Suprapubic skin (tissue), 4 donors: Measurements from ENCODE around the gene OR52J3. TPM values are rescaled to one million over a fixed set of nuclear protein-coding genes. Genes with fewer than 3 reads are reported as not detected.

Source experiments
- DNase-seq, 2 donors: peaks; one replicate each; pipeline ENCODE4 v3.0.0-alpha.2; 2019; ENCODE audit warnings: low spot score in 2 of 2
- H3K27ac ChIP-seq: fragments of 200-600 bp; sonication (generic); one replicate; pipeline ENCODE4 v1.5.1; 2019
- H3K27me3 ChIP-seq: fragments of 200-600 bp; sonication (generic); one replicate; pipeline ENCODE4 v1.5.1; 2019
- H3K36me3 ChIP-seq: fragments of 200-600 bp; sonication (generic); one replicate; pipeline ENCODE4 v1.5.1; 2019
- H3K4me1 ChIP-seq: fragments of 200-600 bp; sonication (generic); one replicate; pipeline ENCODE4 v1.5.1; 2019
- H3K4me3 ChIP-seq: fragments of 200-600 bp; sonication (generic); one replicate; pipeline ENCODE4 v1.5.1; 2019; ENCODE audit warnings: mild to moderate bottlenecking
- H3K9me3 ChIP-seq: fragments of 200-600 bp; sonication (generic); one replicate; pipeline ENCODE4 v1.5.1; 2019
- CTCF ChIP-seq, 2 donors: fragments of 200-600 bp in 1 of 2; fragments of 450-650 bp in 1 of 2; sonication (generic) in 1 of 2; IDR thresholded peaks; one replicate each; pipeline ENCODE4 v1.5.1; 2016 to 2019; ENCODE audit warnings: antibody characterized with exemption in 2 of 2, mild to moderate bottlenecking in 1 of 2, moderate library complexity in 1 of 2
- EP300 ChIP-seq: sonication (generic); formaldehyde crosslinking; IDR thresholded peaks from one replicate; pipeline ENCODE4 v1.6.1; 2017; ENCODE audit warnings: antibody characterized with exemption
- POLR2A ChIP-seq, 2 donors: fragments of 450-650 bp; IDR thresholded peaks; one replicate each; pipeline ENCODE4 v1.6.1; 2017; ENCODE audit warnings: antibody characterized with exemption in 2 of 2, mild to moderate bottlenecking in 2 of 2, moderate library complexity in 2 of 2
- POLR2AphosphoS5 ChIP-seq, 3 donors: sonication (generic); formaldehyde crosslinking; IDR thresholded peaks; one replicate each; pipeline ENCODE4 v1.6.1; 2017; ENCODE audit warnings: antibody characterized with exemption in 3 of 3
- WGBS: methylation state at CpG from one replicate; pipeline ENCODE4 v1.1.5; 2018; 5-methylcytosine and 5-hydroxymethylcytosine counted together
- total RNA-seq, 4 donors: library from RNA; depleted of rRNA; stranded (reverse); fragments of >200 nt; gene quantifications; one replicate each; pipeline ENCODE4 v1.1.0, GENCODE V29; 2016

OR52J3 gene
- total RNA-seq, 4 donors from 2014 or later: not detected

DNA sequence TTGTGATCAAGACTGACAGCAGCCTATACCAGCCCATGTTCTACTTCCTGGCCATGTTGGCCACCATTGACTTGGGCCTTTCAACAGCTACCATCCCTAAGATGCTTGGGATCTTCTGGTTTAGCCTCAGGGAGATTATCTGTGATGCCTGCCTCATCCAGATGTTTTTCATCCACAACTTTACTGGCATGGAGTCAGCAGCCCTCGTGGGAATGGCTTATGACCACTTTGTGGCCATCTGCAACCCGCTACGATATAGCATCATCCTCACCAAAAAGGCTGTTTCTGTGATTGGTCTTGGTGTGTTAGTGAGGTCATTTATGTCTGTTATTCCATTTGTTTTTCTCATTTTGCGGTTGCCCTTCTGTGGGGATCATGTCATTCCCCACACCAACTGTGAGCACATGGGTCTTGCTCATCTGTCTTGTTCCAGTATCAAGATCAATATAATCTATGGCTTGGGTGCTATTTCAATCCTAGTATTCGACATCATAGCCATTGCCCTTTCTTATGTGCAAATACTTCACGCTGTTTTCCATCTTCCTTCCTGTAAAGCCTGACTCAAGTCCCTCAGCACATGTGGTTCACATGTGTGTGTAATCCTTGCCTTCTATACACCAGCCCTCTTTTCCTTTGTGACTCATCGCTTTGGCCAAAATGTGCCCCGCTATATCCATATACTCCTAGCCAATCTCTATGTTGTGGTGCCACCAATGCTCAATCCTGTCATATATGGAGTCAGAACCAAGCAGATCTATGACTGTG is 46.7 kb downstream of the OR52J3 start:
- Histone ChIP-seq H3K4me3 (no peak overlapping the region), H3K9me3 (no peaks in the 10 kb centered on the region), H3K36me3 (no peaks in the 10 kb centered on the region), H3K27ac (no peak overlapping the region), H3K27me3 (no peaks in the 10 kb centered on the region), H3K4me1 (no peaks in the 10 kb centered on the region)
- TF ChIP-seq POLR2AphosphoS5 (IDR thresholded peaks at IDR 0.05) (no peak), POLR2A (IDR thresholded peaks at IDR 0.05) (no peak), EP300 (no peak), CTCF (IDR thresholded peaks at IDR 0.05) (no peak)
- WGBS: 60% methylated on average over 8 of the region's 8 CpGs
- no peak for DNase-seq

GRCh38 chr11:5096011-5096410 is 49.7 kb downstream of the OR52J3 start:
- H3K27ac ChIP-seq: no peak overlapping the region
- TF ChIP-seq POLR2AphosphoS5 (IDR thresholded peaks at IDR 0.05): no peak
- no peak for TF ChIP-seq POLR2A (IDR thresholded peaks at IDR 0.05)
- no peak for TF ChIP-seq CTCF (IDR thresholded peaks at IDR 0.05)
- no peak for TF ChIP-seq EP300
- WGBS: 84% methylated on average over 2 of the region's 2 CpGs
- no peaks in the 10 kb centered on the region for H3K27me3 ChIP-seq
- no peak overlapping the region for H3K4me3 ChIP-seq
- H3K9me3 ChIP-seq: no peaks in the 10 kb centered on the region
- no peaks in the 10 kb centered on the region for H3K36me3 ChIP-seq
- no peaks in the 10 kb centered on the region for H3K4me1 ChIP-seq
- no peak for DNase-seq

Other genes with a start within 250 kb of the OR52J3 start
- gene OR52R1, start 242.1 kb upstream of the OR52J3 start, total RNA-seq: not detected
- not detected for gene OR51F2, start 225.2 kb upstream of the OR52J3 start, total RNA-seq
- not detected for gene OR51S1, start 197.3 kb upstream of the OR52J3 start, total RNA-seq
- not detected for gene OR51T1, start 164.6 kb upstream of the OR52J3 start, total RNA-seq
- gene OR51A7, start 142.7 kb upstream of the OR52J3 start, total RNA-seq: not detected
- not detected for gene OR51G2, start 127.2 kb upstream of the OR52J3 start, total RNA-seq
- not detected for gene OR51G1, start 122.2 kb upstream of the OR52J3 start, total RNA-seq
- gene OR51A4, start 98.9 kb upstream of the OR52J3 start, total RNA-seq: not detected
- not detected for gene OR51A2, start 90.8 kb upstream of the OR52J3 start, total RNA-seq
- gene OR51L1, start 51.7 kb upstream of the OR52J3 start, total RNA-seq: not detected
- not detected for gene OR52E2, start 13.1 kb downstream of the OR52J3 start, total RNA-seq
- not detected for gene OR52E1, start 23.0 kb downstream of the OR52J3 start, total RNA-seq
- gene OR52A5, start 91.8 kb downstream of the OR52J3 start, total RNA-seq: not detected
- not detected for gene OR52A1, start 108.2 kb downstream of the OR52J3 start, total RNA-seq
- not detected for gene OR51V1, start 154.2 kb downstream of the OR52J3 start, total RNA-seq
- gene HBB, start 180.5 kb downstream of the OR52J3 start, total RNA-seq: 10 to 100 TPM in 2 of 4 donors, 1 to 10 TPM in 2; 3.7 to 45.8 (median 15.2) TPM
- gene HBD, start 188.0 kb downstream of the OR52J3 start, total RNA-seq: not detected
- gene HBG1, start 203.3 kb downstream of the OR52J3 start, total RNA-seq: not detected
- gene HBG2, start 208.3 kb downstream of the OR52J3 start, total RNA-seq: not detected
- gene HBE1, start 223.4 kb downstream of the OR52J3 start, total RNA-seq: 1 to 10 TPM in 1 of 4 donors, not detected in 3; 1.9 TPM